GM12878 (cell line): Measurements from ENCODE around the gene B4GALNT2. TPM values are rescaled to one million over a fixed set of nuclear protein-coding genes. Genes with fewer than 3 reads are reported as not detected.
"Not testable (repeated sequence)": the region's sequence is repeated elsewhere in the genome, so short reads cannot be mapped to it uniquely, and the experiment has no call there.

Experiments
- ATAC-seq: fragments of 200-7000 bp; cut with Tn5 transposase; 3 replicates; pipeline ENCODE4 v1.9.1; 2020; ENCODE audit warnings: mild to moderate bottlenecking, moderate library complexity
- BruUV-seq: library from RNA; stranded (reverse); fragments of 400-500 nt; replicated peaks from 2 replicates; lab custom pipeline; 2021; lab: Mats Ljungman, UMichigan
- CTCF ChIA-PET: fragments of 300-600 bp; sonication (Branson Sonifier 250); formaldehyde crosslinking; extraction: SDS; loops from one replicate; lab custom pipeline; 2021; ENCODE audit warnings: inconsistent platforms; lab: Yijun Ruan, JAX
- POLR2A ChIA-PET: fragments of 350-600 bp; formaldehyde crosslinking; extraction: SDS; loops from one replicate; lab custom pipeline; 2021; ENCODE audit warnings: inconsistent platforms; lab: Charles Lee
- RAD21 ChIA-PET: fragments of 300-600 bp; sonication (Branson Sonifier 250); formaldehyde crosslinking; loops from one replicate; lab custom pipeline; 2023; ENCODE audit warnings: antibody characterized with exemption; ENCODE audit not compliant: unreplicated experiment; lab: Charles Lee
- SMC1A ChIA-PET: fragments of 300-600 bp; sonication (Branson Sonifier 250); formaldehyde crosslinking; loops from one replicate; lab custom pipeline; 2023; ENCODE audit not compliant: unreplicated experiment, uncharacterized antibody; lab: Charles Lee
- DNase-seq: peaks from one replicate; pipeline ENCODE4 v3.0.0-alpha.2; 2011; ENCODE audit warnings: low read depth, low spot score
- FAIRE-seq: peaks from 3 replicates; lab custom pipeline; 2011; peaks lifted over from hg19 to GRCh38; lab: Jason Lieb, UNC
- H2AFZ ChIP-seq: 2 replicates; pipeline ENCODE4 v1.6.0; 2011; ENCODE audit warnings: low read depth, low read length, control low read depth; ENCODE audit not compliant: control insufficient read depth
- H3K27ac ChIP-seq: 2 replicates; pipeline ENCODE4 v1.5.1; 2011; ENCODE audit warnings: control low read depth; ENCODE audit not compliant: control insufficient read depth, insufficient read depth
- H3K27me3 ChIP-seq, 2 experiments: replicated peaks in 1 of 2; 2 replicates each; pipeline versions ENCODE4 v1.6.0 to v1.6.1; 2011; ENCODE audit warnings: low read length in 1 of 2; ENCODE audit not compliant: control insufficient read depth in 2 of 2, insufficient read depth in 2 of 2
- H3K36me3 ChIP-seq, 2 experiments: 2 replicates each; pipeline ENCODE4 v1.5.1; 2011; ENCODE audit warnings: low read length in 1 of 2; ENCODE audit not compliant: control insufficient read depth in 2 of 2, insufficient read depth in 2 of 2
- H3K4me1 ChIP-seq: 2 replicates; pipeline ENCODE4 v1.6.1; 2011; ENCODE audit warnings: mild to moderate bottlenecking, low read length, moderate library complexity, mixed read lengths; ENCODE audit not compliant: control insufficient read depth, insufficient read depth
- H3K4me2 ChIP-seq: 2 replicates; pipeline ENCODE4 v1.6.0; 2011; ENCODE audit warnings: control low read depth; ENCODE audit not compliant: control insufficient read depth, insufficient read depth
- H3K4me3 ChIP-seq: fragments of 200-600 bp; sonication (generic); 2 replicates; pipeline ENCODE4 v1.5.1; 2016
- H3K79me2 ChIP-seq: 2 replicates; pipeline ENCODE4 v1.6.0; 2011; ENCODE audit warnings: low read length; ENCODE audit not compliant: control insufficient read depth, insufficient read depth
- H3K9ac ChIP-seq: 2 replicates; pipeline ENCODE4 v1.8.0; 2011; ENCODE audit warnings: low read length, control low read depth, mixed read lengths; ENCODE audit not compliant: control insufficient read depth, insufficient read depth
- H3K9me3 ChIP-seq: replicated peaks from 3 replicates; pipeline ENCODE4 v1.5.1; 2011; ENCODE audit warnings: mild to moderate bottlenecking, low read length; ENCODE audit not compliant: control insufficient read depth, insufficient read depth
- H4K20me1 ChIP-seq: 2 replicates; pipeline ENCODE4 v1.6.0; 2011; ENCODE audit not compliant: control insufficient read depth, insufficient read depth
- BCL11A ChIP-seq: IDR thresholded peaks from 2 replicates; pipeline ENCODE4 v1.6.1; 2011; ENCODE audit warnings: low read depth, low read length
- CBX5 ChIP-seq: sonication (generic); IDR thresholded peaks from 2 replicates; pipeline ENCODE4 v1.6.1; 2016; ENCODE audit warnings: low read depth, moderate library complexity, mild to moderate bottlenecking, inconsistent platforms
- FOS ChIP-seq: IDR thresholded peaks from 3 replicates; pipeline ENCODE4 v1.6.1; 2011; ENCODE audit warnings: borderline replicate concordance; ENCODE audit not compliant: insufficient read length; ENCODE audit errors: extremely low read depth
- IRF5 ChIP-seq: fragments of 450-650 bp; IDR thresholded peaks from 2 replicates; pipeline ENCODE4 v1.6.1; 2017; ENCODE audit warnings: borderline replicate concordance
- STAT1 ChIP-seq: fragments of 450-650 bp; conservative IDR thresholded peaks from 2 replicates; pipeline ENCODE4 v1.6.1; 2014; ENCODE audit warnings: antibody characterized with exemption, mild to moderate bottlenecking
- TCF12 ChIP-seq: IDR thresholded peaks from 2 replicates; pipeline ENCODE4 v1.6.1; 2011; ENCODE audit warnings: low read depth, mild to moderate bottlenecking, low read length
- USF1 ChIP-seq: IDR thresholded peaks from 2 replicates; pipeline ENCODE4 v1.6.1; 2011; ENCODE audit warnings: borderline replicate concordance, low read depth, mild to moderate bottlenecking, moderate library complexity, mixed read lengths, low read length; ENCODE audit not compliant: insufficient read depth; ENCODE audit errors: extremely low read length
- YBX1 ChIP-seq: fragments of 450-650 bp; IDR thresholded peaks from 2 replicates; pipeline ENCODE4 v1.6.1; 2016; ENCODE audit warnings: antibody characterized with exemption
- ZNF687 ChIP-seq: fragments of 450-650 bp; IDR thresholded peaks from 2 replicates; pipeline ENCODE4 v1.6.1; 2017; ENCODE audit warnings: mild to moderate bottlenecking, moderate library complexity
- ZZZ3 ChIP-seq: IDR thresholded peaks from 2 replicates; pipeline ENCODE4 v1.6.1; 2011; ENCODE audit warnings: low read depth; ENCODE audit not compliant: control insufficient read depth, insufficient read length
- WGBS: methylation state at CpG from one replicate; pipeline ENCODE4 v1.1.6; 2016; ENCODE audit warnings: low lambda C conversion rate; ENCODE audit not compliant: insufficient replicate concordance, insufficient coverage; ENCODE audit errors: missing lambda C conversion rate; 5-methylcytosine and 5-hydroxymethylcytosine counted together
- in situ Hi-C: fragments of 300-500 bp; cut with MboI; formaldehyde crosslinking; loops from 9 replicates; pipeline ENCODE4 v1.14.3; 2018; ENCODE audit warnings: mixed read lengths
- intact Hi-C: fragments of 100-400 bp; cut with micrococcal nuclease; formaldehyde crosslinking; loops from one replicate; pipeline ENCODE4 v1.14.2; 2022; ENCODE audit not compliant: unreplicated experiment
- polyA plus RNA-seq, 11 experiments: library from polyadenylated mRNA; depleted of rRNA in 4 of 11; unstranded in 6 of 11; stranded (reverse) in 5 of 11; fragments of >200 nt; fragmentation: Nextera tagmentation in 4 of 11; fragmentation: Illumina TruSeq in 1 of 11; extraction: Ambion mirVana in 4 of 11; extraction: Trizol in 1 of 11; gene quantifications; 1 replicate in 1 of 11; 2 replicates in 10 of 11; pipeline versions ENCODE4 v1.2.1 to v1.2.3, GENCODE V29; 2011 to 2016; ENCODE audit warnings: inconsistent platforms in 2 of 11, missing spikeins in 2 of 11, low read depth in 1 of 11
- total RNA-seq, 4 experiments: library from RNA; depleted of rRNA in 3 of 4; stranded (reverse); fragments of >200 nt in 3 of 4; fragmentation: Illumina TruSeq in 1 of 4; extraction: Trizol in 1 of 4; gene quantifications; 2 replicates each; pipeline versions ENCODE4 v1.2.1 to v1.2.3, GENCODE V29; 2013 to 2021

B4GALNT2 gene
- total and polyA plus RNA-seq, 10 of the 15 experiments (the other 5 are each of a cell fraction or from before 2014, with no cell fraction given) = not detected

GRCh38 chr17:49170216-49170615 is 37.6 kb downstream of the B4GALNT2 start:
- no peak for TF ChIP-seq IRF5
- no peak for TF ChIP-seq CBX5
- no peak for TF ChIP-seq FOS
- no peak for TF ChIP-seq ZNF687
- TF ChIP-seq TCF12 = no peak
- no peak for TF ChIP-seq BCL11A
- TF ChIP-seq USF1 = no peak
- no peak for TF ChIP-seq STAT1
- TF ChIP-seq YBX1 = no peak
- no peak for TF ChIP-seq ZZZ3
- in situ Hi-C loops = loop anchor here (10.0 kb wide), 1 partner anchor 55 kb away; no protein-coding TSS in a partner anchor
- Histone ChIP-seq H3K9me3 (no peaks in the 10 kb centered on the region; the same call in 2 of the 3 replicates), H2AFZ (no peak overlapping the region), H3K4me2 (no peak overlapping the region), H3K27ac (no peak overlapping the region), H3K27me3 (no peaks in the 10 kb centered on the region; a peak in 2 of 4 replicates), H3K9ac (no peak overlapping the region), H3K79me2 (no peaks in the 10 kb centered on the region), H3K4me1 (no peaks in the 10 kb centered on the region), H4K20me1 (no peaks in the 10 kb centered on the region), H3K36me3 (no peaks in the 10 kb centered on the region), H3K4me3 (no peak overlapping the region)
- ChIA-PET CTCF (no interaction called here), RAD21 (no interaction called here), SMC1A (interaction anchor here (1.4 kb wide), 1 partner anchor 58 kb away, joined by 3 read pairs; no protein-coding TSS in a partner anchor), POLR2A (no interaction called here)
- 15% methylated on average over 2 of the region's 2 CpGs for WGBS
- intact Hi-C loops = no loop called here
- DNase-seq = no peak
- no TSS peak for BruUV-seq
- ATAC-seq = no peak
- FAIRE-seq = no peak

GRCh38 chr17:49170711-49171110 is 38.1 kb downstream of the B4GALNT2 start:
- H3K27ac ChIP-seq, intact Hi-C loops, H3K4me2 ChIP-seq, H2AFZ ChIP-seq, ATAC-seq, H3K4me1 ChIP-seq, H3K4me3 ChIP-seq, DNase-seq, POLR2A ChIA-PET, H3K79me2 ChIP-seq, H3K36me3 ChIP-seq, H3K27me3 ChIP-seq, H3K9me3 ChIP-seq, RAD21 ChIA-PET, H4K20me1 ChIP-seq, BruUV-seq, FAIRE-seq, H3K9ac ChIP-seq: not testable (repeated sequence)
- in situ Hi-C loops = loop anchor here (10.0 kb wide), 1 partner anchor 54 kb away; no protein-coding TSS in a partner anchor
- WGBS = 14% methylated on average over 3 of the region's 3 CpGs
- ChIA-PET CTCF (interaction anchor here (0.7 to 4.6 kb wide), 4 partner anchors 10 to 126 kb away, joined by 3 to 15 read pairs (median 8); no protein-coding TSS in a partner anchor), SMC1A (interaction anchor here (0.5 to 1.4 kb wide), 2 partner anchors 57 to 67 kb away, joined by 3 read pairs; no protein-coding TSS in a partner anchor)
